HepG2 (cell line): Measurements from ENCODE around the gene TRUB1. TPM values are rescaled to one million over a fixed set of nuclear protein-coding genes. Genes with fewer than 3 reads are reported as not detected.

Experiments
- CREB1 ChIP-seq, 2 experiments: fragments of 450-650 bp in 1 of 2; IDR thresholded peaks; 2 replicates each; pipeline ENCODE4 v1.6.1; 2016 to 2017; ENCODE audit warnings: control low read depth in 1 of 2, mild to moderate bottlenecking in 1 of 2, missing compliant biosample characterization in 1 of 2, missing genetic modification characterization in 1 of 2
- IKZF1 ChIP-seq: fragments of 450-650 bp; IDR thresholded peaks from 2 replicates; pipeline ENCODE4 v1.7.1; 2016
- KDM6A ChIP-seq: IDR thresholded peaks from 2 replicates; pipeline ENCODE4 v1.6.1; 2016; ENCODE audit warnings: low read depth
- MAFF ChIP-seq: IDR thresholded peaks from 2 replicates; pipeline ENCODE4 v1.6.1; 2011; ENCODE audit warnings: low read depth, low read length, improper control_type of control experiment
- MBD4 ChIP-seq: IDR thresholded peaks from 2 replicates; pipeline ENCODE4 v1.6.1; 2012; ENCODE audit warnings: low read length, inconsistent platforms, borderline replicate concordance
- PCBP1 ChIP-seq: fragments of 200-400 bp; formaldehyde crosslinking; IDR thresholded peaks from 2 replicates; pipeline ENCODE4 v1.6.1; 2017; ENCODE audit warnings: mild to moderate bottlenecking, low read depth, low read length, borderline replicate concordance
- SNAI1 ChIP-seq: sonication (generic); formaldehyde crosslinking; IDR thresholded peaks from 2 replicates; pipeline ENCODE4 v1.5.0; 2020; ENCODE audit warnings: mild to moderate bottlenecking, missing genetic modification reagents, borderline replicate concordance
- THRA ChIP-seq: sonication (generic); formaldehyde crosslinking; IDR thresholded peaks from 2 replicates; pipeline ENCODE4 v1.4.0; 2020; ENCODE audit warnings: missing genetic modification reagents, borderline replicate concordance
- ZFP62 ChIP-seq: sonication (generic); formaldehyde crosslinking; IDR thresholded peaks from 2 replicates; pipeline ENCODE4 v1.4.0; 2020; ENCODE audit warnings: missing genetic modification reagents
- ZGPAT ChIP-seq: IDR thresholded peaks from 2 replicates; pipeline ENCODE4 v1.6.1; 2016; ENCODE audit warnings: mild to moderate bottlenecking
- ZNF280D ChIP-seq: sonication (generic); formaldehyde crosslinking; IDR thresholded peaks from 2 replicates; pipeline ENCODE4 v1.5.1; 2020; ENCODE audit warnings: mild to moderate bottlenecking, missing genetic modification reagents
- ZNF407 ChIP-seq: sonication (generic); formaldehyde crosslinking; IDR thresholded peaks from one replicate; pipeline ENCODE4 v1.5.1; 2020; ENCODE audit warnings: mild to moderate bottlenecking, missing genetic modification reagents; ENCODE audit errors: not compliant biosample characterization
- polyA plus RNA-seq, 8 experiments: library from polyadenylated mRNA; depleted of rRNA in 3 of 8; stranded (reverse) in 7 of 8; unstranded in 1 of 8; fragments of >200 nt; fragmentation: Illumina TruSeq in 4 of 8; extraction: Trizol in 4 of 8; gene quantifications; 2 replicates each; pipeline versions ENCODE4 v1.2.1 to v1.2.3, GENCODE V29; 2011 to 2016; ENCODE audit warnings: low read depth in 4 of 8, missing spikeins in 1 of 8, mixed read lengths in 1 of 8; ENCODE audit not compliant: insufficient read depth in 1 of 8
- total RNA-seq, 5 experiments: library from RNA; depleted of rRNA; stranded (reverse); fragments of >200 nt; fragmentation: Illumina TruSeq; extraction: Trizol; gene quantifications; 2 replicates each; pipeline ENCODE4 v1.2.3, GENCODE V29; 2016; ENCODE audit warnings: low read depth in 1 of 5
- TF ChIP-seq, protein P1 (sequence below): sonication (generic); formaldehyde crosslinking; conservative IDR thresholded peaks from 2 replicates; pipeline ENCODE4 v1.4.0; 2020; ENCODE audit warnings: missing genetic modification reagents

The TRUB1 gene
- total and polyA plus RNA-seq, 2 of the 13 experiments (the other 11 are each of a cell fraction or from before 2014, with no cell fraction given) = 10.6 to 38.9 TPM

DNA sequence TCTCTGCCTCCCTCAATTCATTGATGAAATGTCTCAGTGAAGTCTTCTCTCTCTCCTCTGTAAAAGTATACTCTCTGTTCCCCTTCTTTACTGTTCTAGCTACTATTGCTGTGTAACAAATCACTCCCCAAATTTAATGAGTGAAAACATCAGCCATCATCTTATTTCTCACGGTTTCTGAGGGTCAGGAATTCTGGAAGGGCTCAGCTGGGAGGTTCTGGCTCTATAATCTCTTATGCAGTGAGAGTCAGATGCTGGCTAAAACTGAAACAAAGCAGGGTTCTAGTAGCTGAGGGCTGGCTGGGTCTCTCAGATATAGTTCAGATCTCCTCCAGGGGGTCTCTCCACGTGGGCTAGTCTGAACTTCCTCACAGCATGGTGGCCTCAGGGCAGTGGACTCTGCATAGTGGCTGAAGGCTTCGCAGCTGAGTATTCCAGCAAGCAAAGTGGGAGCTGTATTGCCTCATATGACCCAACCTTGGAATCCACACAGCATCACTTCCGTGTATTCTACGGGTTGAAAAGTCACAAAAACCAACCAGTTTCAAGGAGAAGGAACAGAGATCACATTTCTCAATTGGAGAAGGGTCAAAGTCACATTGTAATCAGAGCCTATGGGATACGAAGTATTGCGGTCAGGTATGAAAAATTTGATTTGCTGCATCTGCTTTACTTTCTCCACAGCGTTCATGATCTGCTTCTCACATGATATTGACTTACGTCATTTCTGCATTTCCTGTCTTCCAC lies 80.4 kb downstream of the TRUB1 start (continued):
- TF ChIP-seq ZNF280D (CRISPR knock-in tag) (no peak), THRA (CRISPR knock-in tag) (peak; percentile 43; the same call in 1 of the 2 replicates), CREB1 (IDR thresholded peaks at IDR 0.05) (peak; percentile 7; the same call in 1 of the 2 replicates), CREB1 (CRISPR knock-in tag; IDR thresholded peaks at IDR 0.05) (no peak), KDM6A (CRISPR knock-in tag) (no peak), SNAI1 (no peak), IKZF1 (no peak), ZGPAT (no peak), ZNF407 (CRISPR knock-in tag) (no peak), MAFF (no peak), MBD4 (no peak), PCBP1 (no peak), ZFP62 (CRISPR knock-in tag) (no peak)
- TF ChIP-seq, protein P1, sequence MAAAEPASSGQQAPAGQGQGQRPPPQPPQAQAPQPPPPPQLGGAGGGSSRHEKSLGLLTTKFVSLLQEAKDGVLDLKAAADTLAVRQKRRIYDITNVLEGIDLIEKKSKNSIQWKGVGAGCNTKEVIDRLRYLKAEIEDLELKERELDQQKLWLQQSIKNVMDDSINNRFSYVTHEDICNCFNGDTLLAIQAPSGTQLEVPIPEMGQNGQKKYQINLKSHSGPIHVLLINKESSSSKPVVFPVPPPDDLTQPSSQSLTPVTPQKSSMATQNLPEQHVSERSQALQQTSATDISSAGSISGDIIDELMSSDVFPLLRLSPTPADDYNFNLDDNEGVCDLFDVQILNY = no peak
